Stimulated activated CD8-positive, alpha-beta memory T cell treated with anti-CD3 and anti-CD28 coated beads, Interleukin-15, amount 100 ng/mL, for 48 hours (primary cell): Measurements from ENCODE around the gene NINJ2.

Experiments
- DNase-seq, 2 donors: peaks; one replicate each; pipeline ENCODE4 v3.0.0-alpha.2; 2020; ENCODE audit warnings: low read depth in 2 of 2

NINJ2 gene

DNA sequence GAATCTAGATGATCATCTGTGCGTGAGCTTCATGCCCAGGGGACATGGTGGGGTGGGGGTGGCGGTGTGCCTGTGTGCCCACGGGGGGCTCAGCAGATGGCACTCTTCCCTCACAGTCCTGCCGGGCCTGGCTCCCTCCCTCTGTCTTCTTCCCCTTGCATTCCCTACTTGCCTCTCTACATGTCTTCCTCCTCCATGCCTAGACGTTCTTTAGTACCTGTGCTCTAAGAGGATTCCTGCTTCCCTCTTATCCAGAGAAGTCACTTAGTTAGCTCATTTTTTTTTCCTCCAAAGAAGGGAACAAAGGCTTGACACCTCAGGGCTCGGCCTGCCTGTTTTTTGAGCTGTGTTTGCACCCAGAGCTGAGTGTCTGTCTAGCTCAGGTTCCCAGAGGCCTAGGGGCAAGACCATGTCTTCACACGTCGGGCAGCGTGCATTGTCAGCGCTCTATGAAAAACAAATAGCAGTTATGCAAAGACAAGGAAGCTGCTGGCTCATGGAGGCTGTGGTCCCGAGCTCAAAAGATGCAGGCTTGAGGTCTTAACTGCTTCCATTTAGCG lies 48.8 kb downstream of the NINJ2 start:
- DNase-seq, result no peak

DNA sequence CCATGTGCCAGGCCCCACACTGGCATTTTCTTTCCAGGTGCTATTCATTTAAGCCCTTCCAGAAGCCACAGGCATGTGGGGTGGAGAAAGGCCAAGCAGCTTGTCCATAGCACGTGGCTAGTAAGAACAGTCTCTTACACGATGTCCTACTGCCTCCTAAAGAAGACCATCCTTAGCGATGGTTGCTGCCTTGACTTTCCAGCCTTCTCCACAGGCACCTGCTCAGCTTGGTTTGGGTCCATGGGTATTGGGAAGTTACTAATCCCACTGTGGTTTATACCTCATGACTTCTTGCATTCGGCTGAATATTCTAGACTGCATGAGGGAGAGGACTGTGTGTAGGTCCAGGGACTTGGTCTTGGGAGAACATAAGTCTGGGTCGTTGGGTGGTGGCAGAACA lies 49.2 kb downstream of the NINJ2 start:
- no peak for DNase-seq

DNA sequence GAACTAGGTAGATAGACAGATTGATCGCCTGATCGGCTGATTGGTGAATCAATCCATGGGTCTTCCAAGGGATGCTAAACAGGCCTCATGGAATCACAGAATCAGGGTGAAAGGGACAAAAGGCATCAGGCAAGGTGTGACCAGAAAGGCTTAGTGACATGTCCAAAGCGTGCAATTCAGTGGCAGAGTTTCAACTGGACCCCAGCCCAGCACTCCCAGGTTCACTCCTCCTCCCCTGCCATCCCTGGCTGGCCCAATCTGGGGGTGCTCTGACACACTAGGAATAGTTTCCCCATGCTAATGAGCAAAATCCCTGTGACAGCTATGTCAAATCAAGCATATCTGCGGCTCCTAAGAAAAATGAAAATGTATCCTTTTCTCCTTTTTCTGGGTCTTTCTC lies 50.4 kb downstream of the NINJ2 start:
- no peak for DNase-seq

DNA sequence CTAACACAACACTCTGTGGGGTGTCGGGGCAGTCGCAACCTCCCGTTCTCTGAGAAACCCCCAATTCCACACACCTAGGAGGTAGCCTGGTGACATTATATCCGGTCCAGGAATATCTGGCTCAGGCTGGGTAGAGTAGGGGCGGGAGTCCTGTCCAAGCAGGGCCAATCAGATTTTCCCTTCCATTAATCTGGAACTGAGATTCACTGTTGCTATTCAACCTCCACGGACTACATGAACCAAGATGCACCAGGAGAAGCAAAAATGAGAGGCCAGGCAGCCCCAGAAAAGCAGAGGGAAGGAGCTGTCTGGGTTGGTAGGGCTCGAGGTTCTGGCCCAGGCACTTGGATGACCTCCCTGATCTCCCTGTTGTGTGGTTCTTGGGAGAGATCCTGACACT lies 51.0 kb downstream of the NINJ2 start:
- no peak for DNase-seq

DNA sequence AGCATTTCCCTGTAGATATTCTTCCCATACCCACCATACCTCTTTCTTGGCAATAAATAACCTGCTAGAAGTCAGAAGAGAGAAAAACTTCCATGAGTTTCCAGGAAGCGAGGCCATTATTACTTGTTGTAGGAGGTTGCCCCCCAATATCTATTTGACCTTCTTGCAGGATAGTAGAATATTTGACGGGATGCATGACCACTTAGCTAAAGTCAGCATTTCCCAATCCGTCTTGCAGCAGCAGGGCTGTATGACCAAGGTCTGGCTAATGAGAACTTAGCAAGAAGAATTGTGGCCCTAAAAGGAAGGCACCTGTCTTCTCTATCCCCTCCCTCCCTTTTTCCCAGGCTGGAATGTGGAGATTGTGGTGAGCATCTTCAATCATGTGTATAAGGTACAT lies 51.5 kb downstream of the NINJ2 start:
- DNase-seq, result no peak

DNA sequence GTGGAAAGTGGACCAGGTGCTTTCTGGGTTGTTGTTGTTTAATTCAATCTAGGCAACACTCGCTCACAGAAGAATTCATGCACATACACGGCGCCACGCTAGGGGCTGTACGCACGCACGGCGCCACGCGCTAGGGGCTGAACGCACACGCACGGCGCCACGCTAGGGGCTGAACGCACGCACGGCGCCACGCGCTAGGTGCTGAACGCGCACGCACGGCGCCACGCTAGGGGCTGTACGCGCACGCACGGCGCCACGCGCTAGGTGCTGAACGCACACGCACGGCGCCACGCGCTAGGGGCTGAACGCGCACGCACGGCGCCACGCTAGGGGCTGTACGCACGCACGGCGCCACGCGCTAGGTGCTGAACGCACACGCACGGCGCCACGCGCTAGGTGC lies 54.3 kb downstream of the NINJ2 start:
- DNase-seq, result no peak

DNA sequence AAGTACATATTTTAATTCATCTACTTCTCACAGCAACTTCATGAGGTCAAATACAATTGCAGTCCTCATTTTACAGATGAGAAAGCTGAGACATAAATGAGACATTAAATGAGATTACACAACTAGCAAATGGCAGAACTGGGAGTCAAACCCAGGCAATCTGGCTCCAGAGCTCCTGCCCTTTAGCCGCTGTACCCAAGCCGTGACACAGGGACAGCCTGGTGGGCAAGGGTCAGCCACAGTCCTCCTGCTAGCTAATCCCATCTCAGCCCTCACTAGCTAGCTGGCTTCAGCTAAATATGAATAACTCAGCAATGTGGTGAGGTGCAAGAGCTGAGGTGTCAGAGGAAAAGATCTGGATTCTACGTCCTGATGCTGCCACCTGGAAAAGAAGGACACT lies 54.8 kb downstream of the NINJ2 start:
- no peak for DNase-seq

DNA sequence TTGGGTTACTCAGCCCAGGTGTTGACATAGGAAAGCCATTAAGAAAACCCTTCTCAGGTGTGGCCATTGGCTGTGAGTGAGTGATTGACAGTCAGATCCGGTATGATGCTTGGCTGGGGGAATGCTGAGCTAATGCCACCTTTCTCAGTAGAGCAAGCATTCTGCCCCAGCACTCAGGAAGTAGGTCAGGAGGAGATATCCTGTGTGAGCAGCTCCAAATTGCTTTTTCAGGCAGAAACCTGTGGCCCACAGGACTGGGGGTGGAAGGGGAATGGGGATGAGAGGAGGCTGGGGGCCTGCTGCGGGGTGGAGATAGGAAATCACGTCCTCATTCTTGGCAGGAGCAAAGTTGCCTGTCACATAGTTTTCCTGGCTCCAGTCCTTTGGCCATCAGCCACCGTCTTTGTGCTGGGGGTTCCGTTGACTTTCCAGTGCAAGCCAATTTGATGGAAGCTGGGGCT lies 55.7 kb downstream of the NINJ2 start:
- DNase-seq, result no peak

DNA sequence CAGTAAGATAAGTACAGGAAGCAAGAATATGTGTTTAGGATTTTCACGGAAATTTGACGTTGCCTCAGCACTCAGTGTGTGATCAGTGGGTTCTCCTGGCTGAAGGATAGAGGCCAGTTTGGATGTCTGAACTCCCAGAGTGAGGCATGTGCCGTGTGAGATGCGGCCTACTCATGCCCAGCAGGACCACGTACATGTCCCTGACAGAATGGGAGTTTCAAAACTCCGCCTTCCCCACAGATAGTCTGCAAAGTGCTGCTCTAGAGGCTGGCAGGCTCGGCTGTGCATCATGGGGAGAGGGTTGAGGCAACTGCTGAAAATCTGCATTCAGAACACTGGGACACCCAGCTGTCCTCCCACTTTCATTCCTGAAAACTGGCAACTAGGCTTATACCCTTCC lies 58.3 kb downstream of the NINJ2 start:
- DNase-seq, result no peak

DNA sequence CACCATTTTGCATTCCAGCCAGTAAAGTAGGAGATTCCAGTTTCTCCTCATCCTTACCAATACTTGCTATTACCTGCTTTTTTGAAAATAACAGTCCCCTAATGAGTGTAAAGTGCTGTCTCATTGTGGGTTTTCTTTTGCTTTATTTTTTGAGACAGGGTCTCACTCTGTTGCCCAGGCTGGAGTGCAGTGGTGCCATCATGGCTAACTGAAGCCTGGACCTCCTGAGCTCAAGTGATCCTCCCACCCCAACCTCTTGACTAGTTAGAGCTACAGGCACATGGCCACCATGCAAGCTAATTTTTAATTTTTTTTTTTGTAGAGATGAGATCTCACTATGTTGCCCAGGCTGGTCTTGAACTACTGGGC lies 60.6 kb downstream of the NINJ2 start:
- DNase-seq, result no peak

DNA sequence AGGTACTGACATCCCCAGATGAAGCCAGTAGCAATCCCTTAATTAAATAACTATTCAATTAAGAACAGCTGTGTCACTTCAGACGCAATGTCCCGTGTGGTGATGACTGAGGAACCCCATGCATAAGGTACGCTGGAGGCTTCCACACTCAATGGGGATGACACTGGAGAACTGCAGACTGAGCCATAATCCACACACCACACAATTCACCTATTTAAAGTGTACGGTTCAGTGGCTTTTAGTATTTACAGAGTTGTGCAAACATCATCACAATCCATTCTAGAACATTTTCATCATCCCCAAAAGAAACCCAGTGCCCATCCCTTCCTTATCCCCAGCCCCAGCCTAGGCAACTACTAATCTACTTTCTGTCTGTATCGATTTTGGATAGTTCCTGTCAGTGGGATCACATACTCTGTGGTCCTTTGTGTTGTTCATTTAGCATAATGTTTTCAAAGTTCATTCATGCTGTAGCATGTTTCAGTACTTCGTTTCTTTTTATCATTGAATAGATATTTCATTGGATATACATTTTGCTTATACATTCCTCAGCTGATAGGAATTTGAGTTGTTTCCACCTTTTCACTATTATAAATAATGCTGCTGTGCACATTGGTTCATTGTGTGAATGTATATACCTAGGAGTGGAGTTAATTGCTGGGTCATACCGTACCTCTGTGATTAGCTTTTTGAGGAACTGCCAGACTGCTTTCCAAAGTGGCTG lies 61.1 kb downstream of the NINJ2 start:
- no peak for DNase-seq

DNA sequence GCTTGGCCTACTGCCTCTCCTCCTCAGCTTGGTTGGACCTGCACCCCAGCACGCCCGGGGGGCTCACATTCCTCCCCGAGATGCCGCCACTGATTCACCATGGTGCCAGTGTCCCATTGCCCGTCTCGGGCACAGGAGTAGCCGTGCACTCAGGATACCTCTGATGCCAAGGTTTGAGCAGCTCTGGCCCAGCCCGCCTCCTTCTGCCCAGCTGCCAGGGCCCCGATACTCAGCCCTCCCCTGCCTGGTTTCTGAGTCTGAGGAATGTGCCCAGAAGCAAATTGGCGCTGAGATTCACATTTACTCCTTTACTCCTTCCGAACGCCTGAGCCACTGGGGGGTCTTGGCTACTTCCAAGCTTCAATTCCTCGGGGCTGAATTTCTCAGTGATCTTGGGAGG lies 63.5 kb downstream of the NINJ2 start:
- no peak for DNase-seq

DNA sequence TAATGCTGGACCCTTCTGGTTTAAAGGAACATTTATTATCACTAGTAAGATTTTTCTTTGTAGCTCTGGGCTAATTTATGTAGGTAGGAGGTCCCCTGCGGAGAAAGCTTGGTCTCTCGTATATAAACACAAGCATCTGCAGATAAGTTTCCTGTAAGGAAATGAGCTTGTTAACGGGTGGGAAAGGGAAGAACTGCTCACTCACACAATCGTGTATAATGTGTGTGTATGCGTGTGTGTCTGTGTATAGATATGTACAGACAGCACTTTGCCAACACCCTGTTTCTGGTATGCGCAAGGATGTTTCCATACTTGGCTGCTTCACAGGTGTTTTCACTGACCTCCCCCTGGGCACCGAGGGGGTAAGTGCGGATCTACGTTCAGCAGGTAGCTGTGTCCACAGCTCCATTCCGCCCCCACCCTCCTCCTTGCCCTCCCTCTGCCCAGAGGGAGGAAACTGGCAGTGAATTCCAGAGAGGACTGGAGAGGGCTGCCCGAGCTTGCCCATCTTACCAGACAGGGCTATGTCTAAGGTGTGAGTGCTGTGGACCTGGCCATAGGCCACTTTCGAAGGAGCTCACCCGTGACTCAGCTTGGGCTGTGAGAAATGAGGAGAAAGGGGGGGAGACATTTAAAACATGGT lies 65.2 kb downstream of the NINJ2 start:
- DNase-seq, result no peak

DNA sequence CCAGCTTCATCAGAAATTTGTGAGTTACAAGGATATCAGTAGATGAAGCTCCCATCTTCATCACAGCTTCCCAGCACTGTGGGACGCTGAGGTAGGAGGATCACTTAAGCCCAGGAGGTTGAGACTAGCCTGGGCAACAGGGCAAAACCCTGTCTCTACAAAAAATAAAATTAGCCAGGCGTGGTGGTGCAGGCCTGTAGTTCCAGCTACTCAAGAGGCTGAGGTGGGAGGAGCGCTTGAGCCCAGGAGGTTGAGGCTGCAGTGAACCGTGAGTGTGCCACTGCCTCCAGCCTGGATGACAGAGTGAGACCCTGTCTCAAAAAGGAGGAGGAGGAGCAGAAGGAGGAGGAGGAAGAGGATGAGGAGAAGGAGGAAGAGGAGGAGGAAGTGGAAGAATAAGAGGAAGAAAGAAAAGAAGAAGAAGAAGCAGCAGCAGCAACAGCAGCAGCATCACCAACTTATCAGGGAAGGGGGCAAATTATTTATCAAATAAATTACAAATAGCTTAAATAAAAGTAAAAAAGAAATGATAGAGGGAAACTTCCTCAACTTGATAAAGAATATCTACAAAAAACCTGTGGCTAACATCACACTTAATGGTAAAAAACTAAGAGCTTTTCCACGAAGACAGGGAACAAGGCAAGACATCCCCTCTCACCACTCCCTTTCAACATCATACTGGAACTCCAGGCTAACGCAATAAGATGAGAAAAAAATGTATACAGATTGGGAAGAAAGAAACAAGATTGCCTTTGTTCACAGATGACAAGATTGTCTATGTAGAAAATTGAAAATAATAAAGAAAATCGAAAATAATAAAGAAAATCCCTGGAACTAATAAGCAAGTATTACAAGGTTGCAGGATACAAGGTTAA lies 69.6 kb downstream of the NINJ2 start:
- no peak for DNase-seq

DNA sequence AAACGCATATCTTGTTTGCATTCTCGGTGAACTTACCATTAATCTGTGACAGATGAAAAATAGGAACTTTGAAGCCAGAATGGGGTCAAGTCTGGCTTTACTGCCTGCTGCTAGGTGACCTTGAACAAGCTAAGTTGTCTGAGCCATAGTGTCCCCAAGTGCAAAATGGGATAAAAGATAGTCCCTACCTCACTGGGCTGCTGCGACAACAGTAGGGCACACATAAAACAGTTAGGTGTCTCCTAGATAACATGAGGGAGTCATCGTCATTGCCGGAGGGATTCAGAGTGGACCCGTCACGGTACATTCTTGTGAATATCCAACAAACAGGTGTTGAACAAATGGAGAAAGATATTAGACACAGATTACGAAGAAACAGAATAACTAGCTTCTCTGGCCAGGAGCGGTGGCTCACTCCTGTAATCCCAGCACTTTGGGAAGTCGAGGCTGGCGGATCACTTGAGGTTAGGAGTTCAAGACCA lies 71.2 kb downstream of the NINJ2 start:
- DNase-seq, result no peak

DNA sequence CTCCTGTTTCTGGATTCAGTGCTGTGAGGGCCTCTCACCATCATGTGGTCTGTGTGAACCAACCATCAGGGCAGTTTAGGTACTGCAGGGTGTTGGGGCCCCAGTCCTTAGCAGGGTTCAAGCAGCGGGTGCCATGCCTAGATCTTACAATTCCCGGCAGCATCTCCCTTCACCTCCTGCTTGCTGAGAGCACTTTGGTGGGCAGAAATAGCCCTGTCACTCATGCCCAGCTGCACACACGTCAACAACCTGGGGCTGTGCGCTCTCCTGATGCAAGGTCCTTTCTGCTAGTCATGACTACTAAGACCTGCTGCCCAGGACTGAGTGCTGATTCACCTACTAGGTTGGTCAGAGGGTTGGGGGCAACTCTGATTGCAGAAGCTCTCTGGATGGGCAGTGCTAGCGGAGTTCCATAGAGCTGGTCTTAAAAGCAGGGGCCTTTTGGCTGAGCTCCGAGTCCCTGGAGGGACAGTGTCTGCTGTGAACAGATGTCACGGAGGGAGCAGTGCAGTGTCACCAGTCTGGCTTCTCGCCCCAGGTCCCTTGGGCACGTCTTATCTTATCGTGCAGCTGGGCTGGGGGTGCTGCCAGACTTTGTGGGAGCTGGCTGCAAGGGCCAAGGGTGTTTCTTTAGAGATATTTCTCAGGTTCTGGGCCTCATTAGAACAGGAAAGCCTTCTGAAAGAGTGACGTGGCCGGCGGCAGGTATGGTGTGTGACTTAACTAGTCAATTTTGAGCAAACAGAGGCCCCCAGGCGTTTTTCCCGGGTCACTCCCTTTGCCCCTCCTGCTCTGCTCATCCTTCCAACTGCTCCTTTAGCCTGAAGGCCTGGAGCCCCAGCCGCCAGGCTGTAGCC lies 71.8 kb downstream of the NINJ2 start:
- DNase-seq, result no peak

DNA sequence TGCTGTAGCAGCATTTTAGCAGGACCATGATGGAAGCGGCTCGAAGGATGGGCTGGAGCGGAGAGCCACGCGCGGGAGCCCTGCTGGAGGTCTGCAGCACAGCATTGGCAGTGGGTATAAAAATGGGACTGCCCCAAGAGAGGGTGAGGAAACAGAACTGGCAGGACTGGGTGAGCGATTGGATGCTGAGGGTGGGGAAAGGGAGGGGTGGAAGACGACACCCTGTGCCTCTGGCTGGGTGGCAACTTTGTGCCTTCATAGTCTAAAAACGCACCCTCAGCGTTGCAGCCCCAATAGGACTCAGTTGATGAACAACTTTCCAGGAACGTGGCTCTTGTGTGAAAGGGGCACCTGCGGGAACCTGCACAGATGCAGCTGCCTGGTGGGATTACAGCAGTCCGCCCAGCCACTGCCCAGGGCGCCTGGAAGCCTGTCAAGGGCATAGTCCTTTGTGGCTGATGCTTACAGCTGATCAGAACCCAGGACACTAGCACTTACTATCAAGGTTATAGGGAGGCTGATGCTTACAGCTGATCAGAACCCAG lies 73.0 kb downstream of the NINJ2 start:
- no peak for DNase-seq

DNA sequence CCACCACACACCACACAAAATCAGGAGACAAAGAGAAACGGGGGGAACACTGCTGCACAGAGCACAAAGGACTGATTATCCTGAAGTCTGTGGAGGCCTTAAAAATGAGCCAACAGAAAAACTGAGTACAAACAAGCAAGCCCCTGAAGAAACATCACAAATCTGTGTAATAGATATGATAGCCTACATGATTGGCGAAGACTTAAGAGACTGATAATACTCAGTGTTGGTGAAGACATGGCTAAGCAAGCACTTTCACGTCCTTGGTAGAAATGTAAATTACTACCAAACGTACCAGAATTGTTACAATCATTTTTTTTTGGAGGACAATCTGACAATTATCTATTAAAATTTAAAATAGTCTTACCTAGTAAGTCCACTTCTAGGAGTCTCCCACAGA lies 74.6 kb downstream of the NINJ2 start:
- no peak for DNase-seq

DNA sequence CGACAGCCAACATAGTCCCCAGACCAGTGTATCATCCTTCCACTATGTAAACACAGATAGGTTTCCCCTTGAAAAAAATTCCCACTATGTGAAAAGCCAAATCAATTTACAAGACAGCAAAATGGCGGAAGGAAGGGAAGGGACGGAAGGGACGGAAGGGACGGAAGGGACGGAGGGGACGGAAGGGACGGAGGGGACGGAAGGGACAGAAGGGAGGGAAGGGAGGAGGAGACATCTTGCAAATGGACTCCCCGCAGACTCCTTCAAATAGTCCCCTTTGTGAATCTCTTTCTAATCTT lies 75.3 kb downstream of the NINJ2 start:
- no peak for DNase-seq

DNA sequence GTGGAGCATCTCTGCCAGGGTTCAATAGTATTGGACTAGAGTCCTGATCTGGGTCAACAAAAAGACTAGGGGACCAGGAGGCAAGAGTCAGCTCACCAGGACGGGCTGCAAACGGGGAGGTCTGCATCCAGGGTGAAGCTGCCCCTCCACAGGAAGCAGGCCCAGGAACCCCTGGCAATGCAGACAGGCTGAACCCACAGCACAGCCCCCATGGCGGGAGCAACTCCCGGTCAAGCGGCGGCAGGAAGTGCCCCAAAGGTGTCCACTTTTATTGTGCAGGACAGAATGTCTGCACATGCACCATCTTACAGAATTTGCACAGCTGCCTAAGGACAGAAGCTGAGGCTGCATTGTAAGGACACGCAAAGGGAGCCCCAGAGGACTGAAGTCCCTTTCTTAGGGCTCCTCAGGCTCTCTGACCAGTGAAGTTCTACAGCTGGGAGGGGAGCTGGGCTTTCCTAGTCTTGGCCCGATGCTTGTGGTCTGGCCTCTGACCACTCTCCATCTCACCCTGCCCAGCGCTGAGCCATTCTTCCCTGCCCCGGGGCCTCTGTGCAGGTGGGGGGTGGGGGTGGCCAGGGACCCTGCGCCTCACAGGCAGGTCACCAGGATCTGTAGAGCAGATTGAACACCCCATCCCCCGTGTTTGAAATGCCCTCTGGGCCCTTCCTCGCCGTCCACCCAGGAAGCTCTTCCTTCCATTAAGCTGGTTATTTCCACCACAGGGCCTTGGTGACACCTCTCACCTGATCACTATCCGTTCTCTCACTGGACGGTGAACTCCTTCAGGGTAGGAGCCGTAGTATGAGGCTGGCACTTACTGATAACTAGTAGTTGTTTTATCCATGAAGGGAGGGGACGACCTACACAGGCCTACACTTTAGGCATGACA lies 75.9 kb downstream of the NINJ2 start:
- no peak for DNase-seq
